HG03432 (cell line): ENCODE results near the gene ACOT11.
"Not testable (repeated sequence)": the region's sequence is repeated elsewhere in the genome, so short reads cannot be mapped to it uniquely, and the experiment has no call there.

ENCODE experiments used
- ATAC-seq: cut with Tn5 transposase; IDR thresholded peaks from one replicate; pipeline ENCODE4 v1.9.1; 2021; ENCODE audit warnings: mild to moderate bottlenecking, moderate library complexity; ENCODE audit not compliant: unreplicated experiment

Gene ACOT11

GRCh38 chr1:54607821-54608565 lies 60.0 kb downstream of the ACOT11 start:
- ATAC-seq, result no peak

- ATAC-seq, result no peak
Measured at GRCh38 chr1:54608566-54609230, 60.7 kb downstream of the ACOT11 start.

DNA sequence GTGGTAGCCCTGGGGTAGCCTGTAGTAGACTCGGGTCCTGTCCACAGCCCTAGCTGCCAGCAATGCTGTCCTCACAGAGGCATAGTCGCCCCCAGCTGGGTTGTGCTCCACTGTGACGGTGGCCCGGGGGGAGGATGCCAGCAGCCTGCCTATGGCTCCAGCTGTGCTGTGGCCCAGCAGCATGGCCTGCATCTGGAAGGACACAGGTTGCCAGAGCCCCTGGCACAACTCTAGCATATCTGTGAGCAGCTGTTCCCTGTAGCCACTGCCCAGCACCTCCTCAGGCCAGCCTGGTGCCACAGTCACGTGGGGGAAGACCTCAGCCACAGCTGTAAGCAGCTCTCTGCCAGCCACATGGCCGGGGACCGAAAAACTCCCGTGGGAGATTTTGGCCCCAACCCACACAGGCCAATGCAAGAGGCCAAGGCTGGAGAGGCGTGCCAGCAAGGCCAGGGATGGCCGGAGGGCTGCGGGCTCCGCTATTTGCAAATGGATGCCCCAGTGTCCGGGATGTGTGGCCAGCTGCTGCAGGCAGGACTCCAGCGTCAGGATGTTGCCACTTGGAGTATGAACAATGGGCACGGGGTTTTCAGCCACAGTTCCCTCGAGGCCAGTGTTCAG lies 61.4 kb downstream of the ACOT11 start:
- no peak for ATAC-seq

DNA sequence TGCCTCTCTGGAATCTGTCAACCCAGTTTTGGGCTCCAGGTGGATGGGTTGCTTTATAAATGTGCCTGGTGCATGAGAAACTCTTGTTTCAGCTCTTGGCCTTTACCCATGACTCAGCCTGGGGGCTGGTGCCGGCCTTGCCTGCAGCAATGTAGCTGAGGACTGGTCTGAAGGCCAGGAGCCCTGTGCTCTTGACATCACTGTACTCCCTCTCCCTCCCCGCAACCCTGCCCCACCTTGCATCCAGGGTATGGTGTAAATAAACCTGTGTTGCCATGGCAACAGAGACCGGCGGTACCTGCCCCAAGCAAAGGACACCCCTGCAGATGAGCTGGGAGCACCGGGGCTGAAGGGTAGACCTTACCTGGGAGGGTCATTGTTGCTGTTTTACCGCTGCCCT lies 62.0 kb downstream of the ACOT11 start:
- no peak for ATAC-seq

- ATAC-seq, result no peak
Measured at GRCh38 chr1:54610601-54611580, 62.9 kb downstream of the ACOT11 start.

GRCh38 chr1:54611621-54612020 lies 63.6 kb downstream of the ACOT11 start:
- ATAC-seq, result no peak

DNA sequence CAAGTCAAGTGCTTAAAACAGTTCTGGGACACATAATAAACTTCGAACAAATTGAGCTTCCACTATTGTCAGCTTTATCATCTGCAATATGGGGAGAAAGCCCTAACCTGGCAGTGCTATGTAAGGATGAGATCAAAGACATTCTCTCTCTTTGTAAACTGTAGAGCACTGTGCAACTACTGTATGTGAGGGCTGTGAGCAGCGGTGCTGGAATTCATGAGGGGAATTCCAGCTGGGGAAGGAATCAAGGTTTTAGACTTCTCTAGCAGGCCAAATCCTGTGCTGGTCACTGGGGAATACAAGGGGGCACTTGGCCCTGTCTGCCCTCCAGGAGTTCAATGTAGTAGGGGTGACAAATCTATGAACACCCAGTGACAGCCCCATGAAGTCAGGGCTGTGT lies 66.0 kb downstream of the ACOT11 start:
- ATAC-seq, result no peak

- ATAC-seq, result no peak
Measured at GRCh38 chr1:54614563-54614962, 66.5 kb downstream of the ACOT11 start.

DNA sequence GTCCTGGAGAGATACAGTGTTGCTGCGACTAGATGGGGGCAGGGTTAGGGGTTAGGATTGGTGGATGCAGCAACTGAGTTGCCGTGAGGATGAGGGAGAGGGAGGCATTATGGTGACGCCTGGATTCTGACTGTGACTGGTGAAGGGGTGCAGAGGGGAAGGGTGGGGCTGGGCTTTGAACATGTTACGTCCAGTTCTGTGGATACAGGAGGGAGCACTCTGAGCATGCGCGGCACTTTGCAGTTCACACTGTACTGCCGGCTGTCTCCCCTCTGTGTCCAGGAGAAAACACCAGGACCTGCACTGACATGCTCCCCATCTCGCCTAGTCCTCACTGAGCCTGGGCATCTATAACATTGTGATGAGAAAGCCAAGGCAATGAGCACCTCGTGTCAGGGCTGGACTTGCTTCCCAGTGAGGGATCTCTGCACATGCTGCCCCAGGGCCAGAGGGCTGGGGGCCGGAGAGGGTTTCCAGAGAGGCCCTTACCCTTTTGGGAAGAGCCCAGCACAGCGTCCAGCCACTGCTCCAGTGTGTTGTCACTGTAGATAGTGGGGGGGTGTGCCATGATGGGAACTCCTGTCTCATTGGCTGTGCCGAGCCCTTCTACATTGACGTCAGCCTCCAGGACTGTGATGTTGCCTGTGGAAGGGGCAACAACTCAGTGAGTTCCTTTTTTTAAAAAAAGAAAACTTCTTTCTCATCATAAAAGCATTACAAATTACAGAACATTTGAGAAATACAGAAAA lies 67.7 kb downstream of the ACOT11 start:
- no peak for ATAC-seq

DNA sequence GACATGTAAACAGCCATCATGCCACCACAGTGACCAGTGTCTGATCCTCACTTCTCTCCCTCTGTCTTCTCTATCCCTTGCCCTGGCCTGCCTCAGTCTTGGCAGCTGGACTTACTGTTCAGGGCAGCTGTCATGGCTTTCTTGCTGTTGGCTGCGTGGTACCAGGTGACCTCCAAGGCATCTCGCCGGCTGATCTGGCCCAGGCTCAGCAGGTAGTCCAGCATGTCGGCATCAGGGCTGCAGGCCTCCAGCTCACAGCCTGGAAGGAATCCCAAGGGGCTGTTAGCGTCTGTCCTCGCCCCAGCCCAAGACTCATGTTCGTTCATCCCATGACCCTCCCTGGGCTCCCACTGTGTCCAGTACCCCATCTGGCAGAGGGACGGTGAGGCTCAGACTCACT lies 71.7 kb downstream of the ACOT11 start:
- no peak for ATAC-seq

DNA sequence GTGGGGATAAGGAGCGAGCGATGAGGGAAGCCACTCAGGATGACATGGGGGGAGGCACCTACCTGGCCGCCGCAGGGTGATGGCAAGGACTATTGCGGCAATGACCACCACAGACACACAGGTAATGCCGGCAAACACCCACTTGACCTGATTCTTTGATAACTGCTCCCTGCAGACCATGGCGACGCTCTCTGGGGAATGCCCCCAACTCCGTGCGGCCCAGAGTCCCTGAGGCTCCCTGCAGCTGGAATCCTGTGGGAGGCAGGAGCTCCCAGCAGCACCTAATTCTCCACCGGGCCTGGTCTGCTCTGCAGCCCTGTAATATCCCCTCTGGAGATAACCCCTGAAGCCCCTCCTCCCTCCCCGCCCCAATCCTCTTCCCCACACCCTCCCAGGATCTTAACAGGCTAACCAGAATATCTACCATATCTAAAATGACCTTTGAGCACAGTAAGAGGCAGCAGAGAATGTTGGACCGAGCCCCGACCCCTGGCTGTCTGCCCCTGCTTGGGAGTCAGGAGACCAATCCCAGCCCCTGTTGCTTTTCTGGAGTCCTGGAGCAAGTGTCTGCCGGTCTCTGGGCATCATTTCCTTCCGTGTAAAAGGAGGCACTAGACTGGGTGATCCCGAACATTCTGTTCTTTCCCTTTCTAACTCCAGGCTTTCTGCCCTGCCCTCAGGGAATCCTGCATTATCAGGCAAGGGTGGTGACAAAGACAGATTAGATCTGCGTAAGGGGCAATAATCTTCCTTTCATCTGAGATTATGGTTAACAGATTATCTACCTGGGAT lies 75.4 kb downstream of the ACOT11 start, which contains the start of gene FAM151A:
FAM151A (minus strand) TSS at position 310 of the 792 bp plus-strand sequence; CDS start at position 180, 130 bp downstream.
- ATAC-seq, result no peak

- no peak for ATAC-seq
Measured at GRCh38 chr1:54624466-54625464, 76.7 kb downstream of the ACOT11 start.

DNA sequence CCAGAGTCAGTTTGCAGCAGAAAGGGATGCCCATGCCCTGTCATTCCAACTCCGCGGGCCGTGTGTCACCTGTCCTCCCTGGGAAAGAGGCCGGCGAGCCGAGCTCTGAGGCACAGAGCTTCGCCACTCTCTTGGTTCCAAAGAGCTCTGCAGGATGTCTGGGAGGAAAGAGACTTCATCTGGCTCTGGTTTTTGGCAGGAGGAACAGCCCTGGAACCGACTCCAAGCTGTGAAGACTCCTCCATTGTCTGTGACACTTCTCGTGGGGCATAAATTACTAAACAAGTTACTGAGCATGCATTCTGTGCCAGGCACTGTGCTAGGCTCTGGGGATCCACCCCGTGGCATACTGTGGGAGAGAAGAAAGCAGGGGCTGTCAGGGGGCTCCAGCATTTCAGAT lies 79.2 kb downstream of the ACOT11 start:
- ATAC-seq, result no peak

DNA sequence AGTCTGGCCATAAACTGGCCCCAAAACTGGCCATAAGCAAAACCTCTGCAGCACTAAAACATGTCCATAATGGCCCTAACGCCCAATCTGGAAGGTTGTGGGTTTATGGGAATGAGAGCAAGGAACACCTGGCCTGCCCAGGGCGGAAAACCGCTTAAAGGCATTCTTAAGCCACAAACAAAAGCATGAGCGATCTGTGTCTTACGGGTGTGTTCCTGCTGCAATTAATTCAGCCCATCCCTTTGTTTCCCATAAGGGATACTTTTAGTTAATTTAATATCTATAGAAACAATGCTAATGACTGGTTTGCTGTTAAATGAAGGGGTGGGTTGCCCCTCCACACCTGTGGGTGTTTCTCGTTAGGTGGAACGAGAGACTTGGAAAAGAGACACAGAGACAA lies 87.8 kb downstream of the ACOT11 start:
- not testable (repeated sequence) for ATAC-seq

- not testable (repeated sequence) for ATAC-seq
Measured at GRCh38 chr1:54636461-54637446, 88.7 kb downstream of the ACOT11 start.

DNA sequence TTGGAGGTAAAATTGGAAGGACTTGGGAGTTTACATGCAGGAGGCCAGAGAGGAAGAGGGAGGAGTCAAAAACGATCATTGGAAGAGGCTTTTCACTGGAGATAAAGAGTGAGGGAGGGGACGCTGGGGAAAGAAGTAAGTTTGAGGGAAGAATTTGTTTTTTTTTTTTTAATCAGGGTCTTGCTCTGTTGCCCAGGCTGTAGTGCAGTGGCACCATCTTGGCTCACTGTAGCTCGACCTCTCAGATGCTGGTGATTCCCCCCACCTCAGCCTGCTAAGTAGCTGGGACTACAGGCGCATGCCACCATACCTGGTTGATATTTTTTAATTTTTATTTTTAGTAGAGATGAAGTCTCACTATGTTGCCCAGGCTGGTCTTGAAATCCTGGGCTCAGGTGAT lies 92.3 kb downstream of the ACOT11 start:
- ATAC-seq, result no peak
